Mucosa of stomach (tissue), 1 donor: ENCODE results near the gene SPON1.

ENCODE experiments used
- H3K27me3 ChIP-seq: one replicate; pipeline ENCODE4 v1.7.0; 2013; ENCODE audit warnings: mild to moderate bottlenecking, low read length; ENCODE audit not compliant: control insufficient read depth, insufficient read depth
- H3K36me3 ChIP-seq: one replicate; pipeline ENCODE4 v1.7.0; 2013; ENCODE audit warnings: low read length; ENCODE audit not compliant: control insufficient read depth, insufficient read depth
- H3K4me1 ChIP-seq: one replicate; pipeline ENCODE4 v1.7.0; 2013; ENCODE audit warnings: mild to moderate bottlenecking, low read length; ENCODE audit not compliant: control insufficient read depth, insufficient read depth
- H3K4me3 ChIP-seq: one replicate; pipeline ENCODE4 v1.7.0; 2013; ENCODE audit warnings: low read length
- H3K9ac ChIP-seq: one replicate; pipeline ENCODE4 v1.7.0; 2013; ENCODE audit warnings: mild to moderate bottlenecking, low read length, moderate library complexity
- H3K9me3 ChIP-seq: one replicate; pipeline ENCODE4 v1.7.0; 2013; ENCODE audit warnings: mild to moderate bottlenecking, low read length, moderate library complexity; ENCODE audit not compliant: control insufficient read depth
- donor health status: Pancreatic carcinoma.

SPON1 gene

DNA sequence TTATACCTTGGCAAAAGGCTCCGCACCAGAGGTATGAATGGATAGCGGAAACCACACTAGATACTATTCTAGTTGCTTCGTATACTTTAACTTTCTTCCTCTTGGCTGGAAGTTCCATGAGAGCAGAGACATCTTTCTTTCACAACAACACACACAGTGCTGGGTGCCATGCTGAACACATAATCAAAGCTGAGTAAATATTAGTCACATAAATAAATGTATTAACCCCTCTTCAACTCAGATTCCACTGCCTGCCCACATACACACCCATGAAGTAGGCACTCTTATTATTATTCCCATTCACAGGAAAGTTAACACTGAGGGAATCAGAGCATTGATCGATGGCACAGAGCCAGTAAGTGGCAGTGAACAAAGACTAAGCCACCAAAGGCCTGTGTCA lies 35.4 kb downstream of the SPON1 start:
- no peaks in the 10 kb centered on the region for H3K4me1 ChIP-seq
- H3K36me3 ChIP-seq = no peaks in the 10 kb centered on the region
- H3K4me3 ChIP-seq = no peak overlapping the region
- no peaks in the 10 kb centered on the region for H3K9me3 ChIP-seq
- no peak overlapping the region for H3K9ac ChIP-seq
- H3K27me3 ChIP-seq = no peaks in the 10 kb centered on the region

- Histone ChIP-seq H3K9ac (no peak overlapping the region), H3K4me1 (no peaks in the 10 kb centered on the region), H3K27me3 (no peaks in the 10 kb centered on the region), H3K36me3 (no peaks in the 10 kb centered on the region), H3K4me3 (no peak overlapping the region), H3K9me3 (no peaks in the 10 kb centered on the region)
Measured at GRCh38 chr11:13999704-14000103, 37.2 kb downstream of the SPON1 start.

GRCh38 chr11:14001597-14001996 lies 39.1 kb downstream of the SPON1 start:
- no peaks in the 10 kb centered on the region for H3K36me3 ChIP-seq
- H3K9me3 ChIP-seq = no peaks in the 10 kb centered on the region
- no peak overlapping the region for H3K4me3 ChIP-seq
- H3K9ac ChIP-seq = no peak overlapping the region
- no peaks in the 10 kb centered on the region for H3K27me3 ChIP-seq
- no peaks in the 10 kb centered on the region for H3K4me1 ChIP-seq

DNA sequence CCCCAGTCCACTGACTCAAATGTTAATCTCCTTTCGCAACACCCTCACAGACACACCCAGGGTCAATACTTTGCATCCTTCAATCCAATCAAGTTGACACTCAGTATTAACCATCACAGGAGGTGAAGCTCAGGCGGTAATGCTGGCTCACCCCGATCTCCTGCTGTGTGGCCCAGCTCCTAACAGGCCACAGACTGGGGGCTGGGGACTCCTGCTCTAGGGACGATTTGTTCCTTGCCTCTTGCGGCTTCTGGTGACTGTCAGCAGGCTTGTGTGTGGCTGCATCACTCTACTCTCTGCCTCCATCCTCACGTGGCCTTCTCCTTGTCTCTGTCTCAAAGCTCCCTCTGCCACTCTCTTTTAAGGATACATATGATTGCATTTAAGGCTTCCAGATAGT lies 45.0 kb downstream of the SPON1 start:
- Histone ChIP-seq H3K9ac (no peak overlapping the region), H3K9me3 (no peaks in the 10 kb centered on the region), H3K4me1 (no peaks in the 10 kb centered on the region), H3K27me3 (no peaks in the 10 kb centered on the region), H3K4me3 (no peak overlapping the region), H3K36me3 (no peaks in the 10 kb centered on the region)

GRCh38 chr11:14010665-14011064 lies 48.1 kb downstream of the SPON1 start:
- Histone ChIP-seq H3K4me3 (no peak overlapping the region), H3K9me3 (no peaks in the 10 kb centered on the region), H3K9ac (no peak overlapping the region), H3K4me1 (no peaks in the 10 kb centered on the region), H3K27me3 (no peaks in the 10 kb centered on the region), H3K36me3 (no peaks in the 10 kb centered on the region)

DNA sequence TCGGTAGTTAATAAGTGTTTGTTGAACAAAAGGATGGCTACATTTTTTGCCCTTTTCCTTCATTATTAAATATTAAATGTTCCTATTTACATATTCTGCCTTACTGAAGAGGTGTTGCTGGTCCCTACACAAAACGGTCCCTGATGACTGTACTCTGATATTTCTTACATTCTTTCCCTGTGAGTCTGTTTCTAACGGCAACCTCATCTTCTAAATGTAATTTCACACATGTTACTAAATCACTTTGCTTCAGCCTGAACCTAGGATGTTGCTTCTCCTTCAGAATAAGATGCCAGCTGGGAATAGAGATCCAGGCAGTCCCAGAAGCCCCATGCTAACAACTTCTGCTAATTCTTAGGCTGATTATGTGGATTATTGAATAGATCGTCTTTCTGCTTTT lies 50.3 kb downstream of the SPON1 start:
- no peaks in the 10 kb centered on the region for H3K36me3 ChIP-seq
- H3K4me3 ChIP-seq = no peak overlapping the region
- no peaks in the 10 kb centered on the region for H3K27me3 ChIP-seq
- no peaks in the 10 kb centered on the region for H3K9me3 ChIP-seq
- H3K4me1 ChIP-seq = no peaks in the 10 kb centered on the region
- no peak overlapping the region for H3K9ac ChIP-seq

DNA sequence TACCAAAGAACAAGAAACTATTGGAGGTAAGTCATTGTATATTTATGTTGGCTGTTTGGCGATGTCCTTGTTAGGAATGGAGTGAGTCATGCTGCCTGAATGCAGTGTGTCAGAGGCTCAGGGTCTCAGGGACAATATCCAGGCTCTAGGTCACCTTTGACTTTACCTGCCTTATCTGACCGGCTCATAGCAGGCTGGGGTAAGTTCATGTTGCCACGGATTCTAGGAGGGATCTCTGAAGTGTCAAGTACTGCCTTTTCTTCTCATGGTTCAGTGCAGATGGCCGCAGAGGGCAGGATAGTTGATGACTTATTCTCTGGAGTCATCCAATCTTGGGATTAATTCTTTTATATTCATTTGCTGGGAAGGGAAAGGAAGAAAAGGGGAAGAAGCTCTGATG lies 53.2 kb downstream of the SPON1 start:
- H3K9me3 ChIP-seq = no peaks in the 10 kb centered on the region
- no peaks in the 10 kb centered on the region for H3K36me3 ChIP-seq
- H3K9ac ChIP-seq = no peak overlapping the region
- no peak overlapping the region for H3K4me3 ChIP-seq
- no peaks in the 10 kb centered on the region for H3K4me1 ChIP-seq
- no peaks in the 10 kb centered on the region for H3K27me3 ChIP-seq

- Histone ChIP-seq H3K9me3 (no peaks in the 10 kb centered on the region), H3K4me3 (no peak overlapping the region), H3K9ac (no peak overlapping the region), H3K27me3 (no peaks in the 10 kb centered on the region), H3K4me1 (no peaks in the 10 kb centered on the region), H3K36me3 (no peaks in the 10 kb centered on the region)
Measured at GRCh38 chr11:14018441-14018840, 55.9 kb downstream of the SPON1 start.

GRCh38 chr11:14021738-14022137 lies 59.2 kb downstream of the SPON1 start:
- Histone ChIP-seq H3K36me3 (no peaks in the 10 kb centered on the region), H3K27me3 (no peaks in the 10 kb centered on the region), H3K9me3 (no peaks in the 10 kb centered on the region), H3K4me3 (no peak overlapping the region), H3K9ac (no peak overlapping the region), H3K4me1 (peaks cover 11% of the 10 kb centered on the region)

- Histone ChIP-seq H3K4me1 (peaks cover 16% of the 10 kb centered on the region), H3K9me3 (no peaks in the 10 kb centered on the region), H3K9ac (no peak overlapping the region), H3K36me3 (no peaks in the 10 kb centered on the region), H3K27me3 (no peaks in the 10 kb centered on the region), H3K4me3 (no peak overlapping the region)
Measured at GRCh38 chr11:14022251-14022650, 59.7 kb downstream of the SPON1 start.

GRCh38 chr11:14022821-14023220 lies 60.3 kb downstream of the SPON1 start:
- Histone ChIP-seq H3K4me1 (peaks cover 18% of the 10 kb centered on the region), H3K4me3 (no peak overlapping the region), H3K9ac (no peak overlapping the region), H3K27me3 (no peaks in the 10 kb centered on the region), H3K36me3 (no peaks in the 10 kb centered on the region), H3K9me3 (no peaks in the 10 kb centered on the region)

GRCh38 chr11:14026961-14027360 lies 64.4 kb downstream of the SPON1 start:
- Histone ChIP-seq H3K4me3 (no peak overlapping the region), H3K4me1 (peaks cover 35% of the 10 kb centered on the region), H3K27me3 (no peaks in the 10 kb centered on the region), H3K9ac (no peak overlapping the region), H3K9me3 (no peaks in the 10 kb centered on the region), H3K36me3 (no peaks in the 10 kb centered on the region)

- no peaks in the 10 kb centered on the region for H3K9me3 ChIP-seq
- no peaks in the 10 kb centered on the region for H3K36me3 ChIP-seq
- H3K4me3 ChIP-seq = no peak overlapping the region
- H3K4me1 ChIP-seq = peaks cover 35% of the 10 kb centered on the region
- no peaks in the 10 kb centered on the region for H3K27me3 ChIP-seq
- no peak overlapping the region for H3K9ac ChIP-seq
Measured at GRCh38 chr11:14027525-14027924, 65.0 kb downstream of the SPON1 start.
